SK-N-SH (cell line): Measurements from ENCODE around the gene COP1. TPM values are rescaled to one million over a fixed set of nuclear protein-coding genes. Genes with fewer than 3 reads are reported as not detected.

Experiments
- CTCF ChIA-PET: fragments of 300-600, 350-600 bp; formaldehyde crosslinking; extraction: SDS; loops from one replicate; lab custom pipeline; 2021; lab: Yijun Ruan, JAX
- POLR2A ChIA-PET: fragments of 350-600 bp; sonication (Branson Sonifier 250); formaldehyde crosslinking; extraction: SDS; loops from one replicate; lab custom pipeline; 2020; ENCODE audit warnings: antibody characterized with exemption, inconsistent platforms; lab: Yijun Ruan, JAX
- DNase-seq: peaks from one replicate; pipeline ENCODE4 v3.0.0; 2012
- H2AFZ ChIP-seq: fragments of 200-600 bp; sonication (generic); 2 replicates; pipeline ENCODE4 v1.8.1; 2016; ENCODE audit warnings: antibody characterized with exemption, mild to moderate bottlenecking, low read depth
- H3F3A ChIP-seq: fragments of 200-600 bp; sonication (generic); replicated peaks from 2 replicates; pipeline ENCODE3; 2016; ENCODE audit warnings: antibody characterized with exemption, mild to moderate bottlenecking; ENCODE audit not compliant: insufficient read depth
- H3K27ac ChIP-seq, 2 experiments: fragments of 200-500 bp in 1 of 2; fragments of 200-600 bp in 1 of 2; sonication (Bioruptor generic) in 1 of 2; sonication (generic), shearing (Covaris generic) in 1 of 2; 2 replicates each; pipeline versions ENCODE4 v1.5.1 to v1.6.1; 2014 to 2016; ENCODE audit warnings: low read depth in 2 of 2, inconsistent platforms in 1 of 2, low read length in 1 of 2, mild to moderate bottlenecking in 1 of 2, mixed read lengths in 1 of 2
- H3K27me3 ChIP-seq: fragments of 200-600 bp; sonication (generic), shearing (Covaris generic); 2 replicates; pipeline ENCODE4 v1.6.1; 2016; ENCODE audit warnings: mixed run types; ENCODE audit not compliant: insufficient read depth
- H3K36me3 ChIP-seq, 2 experiments: fragments of 200-500 bp in 1 of 2; fragments of 200-600 bp in 1 of 2; sonication (Bioruptor generic) in 1 of 2; sonication (generic) in 1 of 2; replicated peaks in 1 of 2; 2 replicates each; pipeline versions ENCODE3 to v1.5.1; 2014 to 2016; ENCODE audit warnings: low read length in 1 of 2, mild to moderate bottlenecking in 1 of 2; ENCODE audit not compliant: insufficient read depth in 2 of 2, control insufficient read depth in 1 of 2
- H3K4me1 ChIP-seq, 2 experiments: fragments of 200-500 bp in 1 of 2; fragments of 200-600 bp in 1 of 2; sonication (Bioruptor generic) in 1 of 2; sonication (generic), shearing (Covaris generic) in 1 of 2; 2 replicates each; pipeline versions ENCODE4 v1.5.1 to v1.6.1; 2014 to 2016; ENCODE audit warnings: low read depth in 1 of 2, low read length in 1 of 2, mixed run types in 1 of 2; ENCODE audit not compliant: insufficient read depth in 2 of 2, control insufficient read depth in 1 of 2
- H3K4me2 ChIP-seq: fragments of 200-600 bp; sonication (generic), shearing (Covaris generic); 2 replicates; pipeline ENCODE4 v1.6.1; 2017; ENCODE audit warnings: mixed run types
- H3K4me3 ChIP-seq, 2 experiments: fragments of 200-500 bp in 1 of 2; fragments of 200-600 bp in 1 of 2; sonication (Bioruptor generic) in 1 of 2; sonication (generic), shearing (Covaris generic) in 1 of 2; 2 replicates each; pipeline versions ENCODE4 v1.5.1 to v1.8.1; 2014 to 2016; ENCODE audit warnings: low read depth in 2 of 2, inconsistent platforms in 1 of 2, low read length in 1 of 2, mild to moderate bottlenecking in 1 of 2, mixed read lengths in 1 of 2, moderate library complexity in 1 of 2
- H3K79me2 ChIP-seq: fragments of 200-600 bp; sonication (generic); 2 replicates; pipeline ENCODE4 v1.8.1; 2017; ENCODE audit warnings: mild to moderate bottlenecking; ENCODE audit not compliant: insufficient read depth
- H3K9ac ChIP-seq: fragments of 200-600 bp; sonication (generic); 2 replicates; pipeline ENCODE4 v1.6.1; 2017; ENCODE audit warnings: mixed run types
- H3K9me2 ChIP-seq: fragments of 200-600 bp; sonication (generic); 2 replicates; pipeline ENCODE4 v1.6.1; 2017; ENCODE audit warnings: mixed run types
- H3K9me3 ChIP-seq: fragments of 200-600 bp; sonication (generic); 2 replicates; pipeline ENCODE4 v1.6.1; 2017; ENCODE audit warnings: mixed run types, mild to moderate bottlenecking, moderate library complexity
- H4K20me1 ChIP-seq: fragments of 200-600 bp; sonication (generic); 2 replicates; pipeline ENCODE4 v1.6.1; 2017; ENCODE audit warnings: mild to moderate bottlenecking, mixed run types; ENCODE audit not compliant: insufficient read depth
- ELF1 ChIP-seq: IDR thresholded peaks from 2 replicates; pipeline ENCODE4 v1.4.0; 2012
- EP300 ChIP-seq, 2 experiments: IDR thresholded peaks; 2 replicates each; pipeline versions ENCODE4 v1.4.0 to v1.6.1; 2012; ENCODE audit warnings: borderline replicate concordance in 1 of 2, low read depth in 1 of 2, low read length in 1 of 2
- EZH2phosphoT487 ChIP-seq: fragments of 200-600 bp; sonication (generic); IDR thresholded peaks from 2 replicates; pipeline ENCODE4 v1.6.1; 2017; ENCODE audit warnings: low read depth, mixed run types, mild to moderate bottlenecking, antibody characterized with exemption, moderate library complexity, borderline replicate concordance
- FOSL2 ChIP-seq: IDR thresholded peaks from 2 replicates; pipeline ENCODE4 v1.4.0; 2012; ENCODE audit warnings: low read depth, mild to moderate bottlenecking, moderate library complexity, borderline replicate concordance
- FOXJ3 ChIP-seq: sonication (generic); formaldehyde crosslinking; IDR thresholded peaks from 2 replicates; pipeline ENCODE4 v1.5.1; 2020; ENCODE audit warnings: mild to moderate bottlenecking, missing genetic modification reagents
- GABPA ChIP-seq: IDR thresholded peaks from 2 replicates; pipeline ENCODE4 v1.4.0; 2012; ENCODE audit warnings: low read depth, mild to moderate bottlenecking
- JUND ChIP-seq: IDR thresholded peaks from 2 replicates; pipeline ENCODE4 v1.4.0; 2012
- MXI1 ChIP-seq: IDR thresholded peaks from 2 replicates; pipeline ENCODE4 v1.6.1; 2012; ENCODE audit warnings: mild to moderate bottlenecking, low read depth, low read length, improper control_type of control experiment
- NFIC ChIP-seq: IDR thresholded peaks from 2 replicates; pipeline ENCODE4 v1.4.0; 2012; ENCODE audit warnings: borderline replicate concordance
- NRF1 ChIP-seq: IDR thresholded peaks from 2 replicates; pipeline ENCODE4 v1.6.1; 2012; ENCODE audit warnings: low read depth, mild to moderate bottlenecking, low read length
- RFX5 ChIP-seq: IDR thresholded peaks from 2 replicates; pipeline ENCODE4 v1.6.1; 2012; ENCODE audit warnings: mild to moderate bottlenecking, improper control_type of control experiment, low read length
- RXRA ChIP-seq: IDR thresholded peaks from 2 replicates; pipeline ENCODE4 v1.4.0; 2012; ENCODE audit warnings: low read depth, mild to moderate bottlenecking, borderline replicate concordance
- TCF12 ChIP-seq: IDR thresholded peaks from 2 replicates; pipeline ENCODE4 v1.4.0; 2012
- TEAD4 ChIP-seq: IDR thresholded peaks from 2 replicates; pipeline ENCODE4 v1.4.0; 2012; ENCODE audit warnings: mild to moderate bottlenecking, borderline replicate concordance; ENCODE audit not compliant: insufficient read depth
- WGBS: methylation state at CpG from one replicate; pipeline ENCODE4 v1.1.6; 2017; ENCODE audit warnings: low lambda C conversion rate; 5-methylcytosine and 5-hydroxymethylcytosine counted together
- polyA plus RNA-seq, 3 experiments: library from polyadenylated mRNA; depleted of rRNA; stranded (reverse); fragments of >200 nt; gene quantifications; 2 replicates each; pipeline ENCODE4 v1.2.3, GENCODE V29; 2012
- TF ChIP-seq, protein P1 (sequence below): fragments of 150-350 bp; IDR thresholded peaks from 2 replicates; pipeline ENCODE4 v1.6.1; 2017; ENCODE audit warnings: antibody characterized with exemption, low read length, low read depth, borderline replicate concordance
- TF ChIP-seq, protein P2 (sequence below): IDR thresholded peaks from 2 replicates; pipeline ENCODE4 v1.4.0; 2012; ENCODE audit warnings: low read depth, borderline replicate concordance
- TF ChIP-seq, protein P3 (sequence below): IDR thresholded peaks from 2 replicates; pipeline ENCODE4 v1.6.1; 2012; ENCODE audit warnings: mild to moderate bottlenecking, low read depth, low read length, moderate library complexity

Gene COP1
- polyA plus RNA-seq, 1 of the 3 experiments (the other 2 are of a cell fraction), result 10.3 TPM

DNA sequence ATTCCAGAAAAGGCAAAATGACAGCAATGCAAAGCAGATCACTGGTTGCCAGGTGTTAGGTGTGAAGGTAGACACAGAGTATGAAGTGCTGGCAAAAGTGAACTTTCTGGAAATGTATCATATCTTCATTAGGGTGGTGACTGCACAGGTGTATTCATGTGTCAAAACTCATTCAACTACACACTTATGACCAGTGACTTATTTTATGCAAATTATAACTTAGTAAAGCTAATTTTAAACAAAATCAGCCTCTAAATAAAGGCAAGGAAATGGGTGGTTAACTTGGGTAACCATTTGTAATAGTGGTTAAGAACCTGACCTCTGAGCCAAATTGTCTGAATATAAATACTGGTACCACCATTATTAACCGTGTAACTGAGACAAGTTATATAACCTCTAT is 7.4 kb downstream of the COP1 start:
- Histone ChIP-seq H3K9me2 (no peaks in the 10 kb centered on the region), H3F3A (no peaks in the 10 kb centered on the region), H3K36me3 (no peaks in the 10 kb centered on the region), H2AFZ (no peak overlapping the region), H3K4me1 (peaks cover 0 to 9% of the 10 kb centered on the region in 2 experiments; a peak in 3 of 4 replicates), H3K79me2 (peaks cover 100% of the 10 kb centered on the region), H3K27ac (no peak overlapping the region), H3K9ac (no peak overlapping the region), H3K4me3 (no peak overlapping the region), H3K4me2 (no peak overlapping the region), H3K27me3 (no peaks in the 10 kb centered on the region), H4K20me1 (peaks cover 84% of the 10 kb centered on the region), H3K9me3 (peaks cover 7% of the 10 kb centered on the region; the same call in 1 of the 2 replicates)
- POLR2A ChIA-PET, result no interaction called here
- TF ChIP-seq, protein P1, sequence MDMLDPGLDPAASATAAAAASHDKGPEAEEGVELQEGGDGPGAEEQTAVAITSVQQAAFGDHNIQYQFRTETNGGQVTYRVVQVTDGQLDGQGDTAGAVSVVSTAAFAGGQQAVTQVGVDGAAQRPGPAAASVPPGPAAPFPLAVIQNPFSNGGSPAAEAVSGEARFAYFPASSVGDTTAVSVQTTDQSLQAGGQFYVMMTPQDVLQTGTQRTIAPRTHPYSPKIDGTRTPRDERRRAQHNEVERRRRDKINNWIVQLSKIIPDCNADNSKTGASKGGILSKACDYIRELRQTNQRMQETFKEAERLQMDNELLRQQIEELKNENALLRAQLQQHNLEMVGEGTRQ, result no peak
- TF ChIP-seq GABPA (no peak), FOXJ3 (CRISPR knock-in tag) (no peak), TCF12 (no peak), TEAD4 (no peak), EZH2phosphoT487 (no peak), ELF1 (no peak), EP300 (IDR thresholded peaks at IDR 0.05; ENCODE audit: borderline replicate concordance in 1 of 2, low read depth in 1 of 2, low read length in 1 of 2) (no peak), JUND (no peak), MXI1 (no peak), NFIC (no peak), RFX5 (no peak), FOSL2 (no peak), RXRA (no peak), NRF1 (no peak)
- TF ChIP-seq, protein P2, sequence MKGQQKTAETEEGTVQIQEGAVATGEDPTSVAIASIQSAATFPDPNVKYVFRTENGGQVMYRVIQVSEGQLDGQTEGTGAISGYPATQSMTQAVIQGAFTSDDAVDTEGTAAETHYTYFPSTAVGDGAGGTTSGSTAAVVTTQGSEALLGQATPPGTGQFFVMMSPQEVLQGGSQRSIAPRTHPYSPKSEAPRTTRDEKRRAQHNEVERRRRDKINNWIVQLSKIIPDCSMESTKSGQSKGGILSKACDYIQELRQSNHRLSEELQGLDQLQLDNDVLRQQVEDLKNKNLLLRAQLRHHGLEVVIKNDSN, result no peak
- TF ChIP-seq, protein P3, sequence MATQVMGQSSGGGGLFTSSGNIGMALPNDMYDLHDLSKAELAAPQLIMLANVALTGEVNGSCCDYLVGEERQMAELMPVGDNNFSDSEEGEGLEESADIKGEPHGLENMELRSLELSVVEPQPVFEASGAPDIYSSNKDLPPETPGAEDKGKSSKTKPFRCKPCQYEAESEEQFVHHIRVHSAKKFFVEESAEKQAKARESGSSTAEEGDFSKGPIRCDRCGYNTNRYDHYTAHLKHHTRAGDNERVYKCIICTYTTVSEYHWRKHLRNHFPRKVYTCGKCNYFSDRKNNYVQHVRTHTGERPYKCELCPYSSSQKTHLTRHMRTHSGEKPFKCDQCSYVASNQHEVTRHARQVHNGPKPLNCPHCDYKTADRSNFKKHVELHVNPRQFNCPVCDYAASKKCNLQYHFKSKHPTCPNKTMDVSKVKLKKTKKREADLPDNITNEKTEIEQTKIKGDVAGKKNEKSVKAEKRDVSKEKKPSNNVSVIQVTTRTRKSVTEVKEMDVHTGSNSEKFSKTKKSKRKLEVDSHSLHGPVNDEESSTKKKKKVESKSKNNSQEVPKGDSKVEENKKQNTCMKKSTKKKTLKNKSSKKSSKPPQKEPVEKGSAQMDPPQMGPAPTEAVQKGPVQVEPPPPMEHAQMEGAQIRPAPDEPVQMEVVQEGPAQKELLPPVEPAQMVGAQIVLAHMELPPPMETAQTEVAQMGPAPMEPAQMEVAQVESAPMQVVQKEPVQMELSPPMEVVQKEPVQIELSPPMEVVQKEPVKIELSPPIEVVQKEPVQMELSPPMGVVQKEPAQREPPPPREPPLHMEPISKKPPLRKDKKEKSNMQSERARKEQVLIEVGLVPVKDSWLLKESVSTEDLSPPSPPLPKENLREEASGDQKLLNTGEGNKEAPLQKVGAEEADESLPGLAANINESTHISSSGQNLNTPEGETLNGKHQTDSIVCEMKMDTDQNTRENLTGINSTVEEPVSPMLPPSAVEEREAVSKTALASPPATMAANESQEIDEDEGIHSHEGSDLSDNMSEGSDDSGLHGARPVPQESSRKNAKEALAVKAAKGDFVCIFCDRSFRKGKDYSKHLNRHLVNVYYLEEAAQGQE, result no peak
- CTCF ChIA-PET, result no interaction called here
- WGBS, result 96% methylated on average over 1 of the region's 1 CpG
- DNase-seq, result no peak
